NB4 (cell line): ENCODE measurements around the gene CFAP57.

Experiments
- DNase-seq: peaks from one replicate; pipeline ENCODE4 v3.0.0; 2010; ENCODE audit warnings: low read depth
- H3K4me3 ChIP-seq: one replicate; pipeline ENCODE4 v1.5.1; 2011; ENCODE audit warnings: mild to moderate bottlenecking, low read depth, low read length, moderate library complexity
- MAX ChIP-seq: IDR thresholded peaks from 2 replicates; pipeline ENCODE4 v1.6.1; 2011; ENCODE audit warnings: low read depth, low read length
- MYC ChIP-seq: IDR thresholded peaks from 2 replicates; pipeline ENCODE4 v1.6.1; 2011; ENCODE audit warnings: low read depth, low read length
- POLR2A ChIP-seq: IDR thresholded peaks from 2 replicates; pipeline ENCODE4 v1.6.1; 2011; ENCODE audit warnings: mild to moderate bottlenecking; ENCODE audit not compliant: insufficient read length; ENCODE audit errors: extremely low read depth
- TF ChIP-seq, protein P1 (sequence below): IDR thresholded peaks from one replicate; pipeline ENCODE4 v1.5.1; 2012; ENCODE audit warnings: low read depth, low read length

Gene CFAP57

GRCh38 chr1:43177691-43178090 is 5.6 kb downstream of the CFAP57 start:
- TF ChIP-seq MAX (no peak), POLR2A (no peak), MYC (no peak)
- TF ChIP-seq, protein P1, sequence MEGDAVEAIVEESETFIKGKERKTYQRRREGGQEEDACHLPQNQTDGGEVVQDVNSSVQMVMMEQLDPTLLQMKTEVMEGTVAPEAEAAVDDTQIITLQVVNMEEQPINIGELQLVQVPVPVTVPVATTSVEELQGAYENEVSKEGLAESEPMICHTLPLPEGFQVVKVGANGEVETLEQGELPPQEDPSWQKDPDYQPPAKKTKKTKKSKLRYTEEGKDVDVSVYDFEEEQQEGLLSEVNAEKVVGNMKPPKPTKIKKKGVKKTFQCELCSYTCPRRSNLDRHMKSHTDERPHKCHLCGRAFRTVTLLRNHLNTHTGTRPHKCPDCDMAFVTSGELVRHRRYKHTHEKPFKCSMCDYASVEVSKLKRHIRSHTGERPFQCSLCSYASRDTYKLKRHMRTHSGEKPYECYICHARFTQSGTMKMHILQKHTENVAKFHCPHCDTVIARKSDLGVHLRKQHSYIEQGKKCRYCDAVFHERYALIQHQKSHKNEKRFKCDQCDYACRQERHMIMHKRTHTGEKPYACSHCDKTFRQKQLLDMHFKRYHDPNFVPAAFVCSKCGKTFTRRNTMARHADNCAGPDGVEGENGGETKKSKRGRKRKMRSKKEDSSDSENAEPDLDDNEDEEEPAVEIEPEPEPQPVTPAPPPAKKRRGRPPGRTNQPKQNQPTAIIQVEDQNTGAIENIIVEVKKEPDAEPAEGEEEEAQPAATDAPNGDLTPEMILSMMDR: no peak
- no peak overlapping the region for H3K4me3 ChIP-seq
- no peak for DNase-seq

- TF ChIP-seq POLR2A: no peak
- TF ChIP-seq, protein P1: no peak
- no peak for TF ChIP-seq MAX
- TF ChIP-seq MYC: no peak
- no peak for DNase-seq
- no peak overlapping the region for H3K4me3 ChIP-seq
Measured at GRCh38 chr1:43184388-43184787, 12.3 kb downstream of the CFAP57 start.

- no peak for DNase-seq
- TF ChIP-seq, protein P1: no peak
- no peak for TF ChIP-seq POLR2A
- TF ChIP-seq MAX: no peak
- TF ChIP-seq MYC: no peak
- no peak overlapping the region for H3K4me3 ChIP-seq
Measured at GRCh38 chr1:43184995-43185394, 12.9 kb downstream of the CFAP57 start.

DNA sequence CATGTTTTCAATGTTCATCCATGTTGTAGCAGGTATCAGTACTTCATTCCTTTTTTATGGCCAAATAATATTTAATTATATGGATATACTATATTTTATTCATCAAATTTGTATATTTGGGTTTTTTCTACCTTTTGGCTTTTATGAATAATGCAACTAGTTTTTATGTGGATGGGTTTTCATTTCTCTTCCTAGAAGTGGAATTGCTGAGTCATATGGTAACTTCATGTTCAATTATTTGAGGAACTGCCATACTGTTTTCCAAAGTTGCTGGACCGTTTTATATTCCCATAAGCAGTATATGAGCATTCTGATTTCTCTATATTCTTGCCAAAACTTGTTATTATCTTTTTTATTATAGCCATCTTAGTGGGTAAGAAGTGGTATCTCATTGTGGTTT is 16.0 kb downstream of the CFAP57 start:
- TF ChIP-seq POLR2A: no peak
- TF ChIP-seq, protein P1: no peak
- no peak for TF ChIP-seq MAX
- TF ChIP-seq MYC: no peak
- H3K4me3 ChIP-seq: no peak overlapping the region
- no peak for DNase-seq

DNA sequence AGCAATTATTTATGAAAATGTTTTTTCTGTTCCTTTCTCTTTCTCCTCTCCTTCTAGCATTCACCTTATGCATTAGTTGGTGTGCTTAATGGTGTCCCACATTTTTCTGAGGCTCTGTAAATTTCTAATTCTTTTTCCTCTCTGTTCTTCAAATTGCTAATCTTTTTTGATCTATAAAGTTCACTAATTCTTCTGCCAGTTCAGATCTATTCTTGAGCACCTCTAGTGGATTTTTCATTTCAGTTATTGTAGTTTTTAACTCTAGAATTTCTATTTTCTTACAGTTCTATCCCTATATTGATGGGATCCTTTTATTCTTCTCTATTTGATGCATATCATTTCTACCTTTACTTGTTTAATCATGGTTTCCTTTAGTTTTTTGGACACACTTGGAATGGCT is 22.4 kb downstream of the CFAP57 start:
- no peak for DNase-seq
- TF ChIP-seq MYC (no peak), MAX (no peak), POLR2A (no peak)
- TF ChIP-seq, protein P1: no peak

GRCh38 chr1:43197343-43198127 is 25.4 kb downstream of the CFAP57 start:
- TF ChIP-seq POLR2A: no peak
- TF ChIP-seq MYC: no peak
- no peak for TF ChIP-seq MAX
- no peak overlapping the region for H3K4me3 ChIP-seq
- peak; percentile 6 for DNase-seq

More for the DNA sequence above, 22.4 kb downstream of the CFAP57 start:
- no peak overlapping the region for H3K4me3 ChIP-seq
